ENCODE measurements around the gene ZNF48. TPM values are rescaled to one million over a fixed set of nuclear protein-coding genes. Genes with fewer than 3 reads are reported as not detected.

Gene ZNF48
- total RNA-seq, 1 donor from 2014 or later = 40.4 TPM

DNA sequence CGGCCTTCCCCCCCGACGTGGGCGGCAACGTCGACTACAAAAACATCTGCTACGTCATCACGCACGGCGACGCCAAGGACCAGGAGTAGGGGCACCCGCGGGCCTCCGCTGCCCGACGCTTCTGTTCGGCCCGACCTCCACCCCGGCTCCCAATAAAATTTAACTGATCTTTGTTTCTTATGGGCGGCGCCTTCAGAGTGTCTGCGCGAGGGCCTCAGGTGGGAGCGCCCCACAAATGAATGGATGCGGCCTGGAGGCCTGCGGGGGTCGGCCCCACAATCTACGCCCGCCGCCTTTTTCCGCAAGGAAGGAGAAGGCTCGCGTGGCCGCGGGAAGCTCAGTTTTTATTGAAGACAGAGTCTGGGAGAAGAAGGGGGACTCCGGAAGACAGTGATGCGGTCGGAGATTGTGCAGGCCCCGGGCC, 17.4 kb upstream of the ZNF48 start:
- DNase-seq (ENCODE audit: low spot score) = peak; percentile 80
- Mint-ChIP-seq H3K4me1 (ENCODE audit: unreplicated experiment) (peaks cover 14% of the 10 kb centered on the region), H3K36me3 (ENCODE audit: low read depth, unreplicated experiment) (peaks cover 4% of the 10 kb centered on the region), H3K27me3 (ENCODE audit: unreplicated experiment) (peaks cover 6% of the 10 kb centered on the region), H3K27ac (ENCODE audit: unreplicated experiment) (peak overlapping the region; percentile 97), H3K4me3 (ENCODE audit: unreplicated experiment) (peak overlapping the region; percentile 89), H3K9me3 (ENCODE audit: unreplicated experiment) (no peaks in the 10 kb centered on the region)
- TF ChIP-seq, protein P1, sequence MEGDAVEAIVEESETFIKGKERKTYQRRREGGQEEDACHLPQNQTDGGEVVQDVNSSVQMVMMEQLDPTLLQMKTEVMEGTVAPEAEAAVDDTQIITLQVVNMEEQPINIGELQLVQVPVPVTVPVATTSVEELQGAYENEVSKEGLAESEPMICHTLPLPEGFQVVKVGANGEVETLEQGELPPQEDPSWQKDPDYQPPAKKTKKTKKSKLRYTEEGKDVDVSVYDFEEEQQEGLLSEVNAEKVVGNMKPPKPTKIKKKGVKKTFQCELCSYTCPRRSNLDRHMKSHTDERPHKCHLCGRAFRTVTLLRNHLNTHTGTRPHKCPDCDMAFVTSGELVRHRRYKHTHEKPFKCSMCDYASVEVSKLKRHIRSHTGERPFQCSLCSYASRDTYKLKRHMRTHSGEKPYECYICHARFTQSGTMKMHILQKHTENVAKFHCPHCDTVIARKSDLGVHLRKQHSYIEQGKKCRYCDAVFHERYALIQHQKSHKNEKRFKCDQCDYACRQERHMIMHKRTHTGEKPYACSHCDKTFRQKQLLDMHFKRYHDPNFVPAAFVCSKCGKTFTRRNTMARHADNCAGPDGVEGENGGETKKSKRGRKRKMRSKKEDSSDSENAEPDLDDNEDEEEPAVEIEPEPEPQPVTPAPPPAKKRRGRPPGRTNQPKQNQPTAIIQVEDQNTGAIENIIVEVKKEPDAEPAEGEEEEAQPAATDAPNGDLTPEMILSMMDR (IDR thresholded peaks at IDR 0.05; ENCODE audit: unreplicated experiment) = no peak

DNA sequence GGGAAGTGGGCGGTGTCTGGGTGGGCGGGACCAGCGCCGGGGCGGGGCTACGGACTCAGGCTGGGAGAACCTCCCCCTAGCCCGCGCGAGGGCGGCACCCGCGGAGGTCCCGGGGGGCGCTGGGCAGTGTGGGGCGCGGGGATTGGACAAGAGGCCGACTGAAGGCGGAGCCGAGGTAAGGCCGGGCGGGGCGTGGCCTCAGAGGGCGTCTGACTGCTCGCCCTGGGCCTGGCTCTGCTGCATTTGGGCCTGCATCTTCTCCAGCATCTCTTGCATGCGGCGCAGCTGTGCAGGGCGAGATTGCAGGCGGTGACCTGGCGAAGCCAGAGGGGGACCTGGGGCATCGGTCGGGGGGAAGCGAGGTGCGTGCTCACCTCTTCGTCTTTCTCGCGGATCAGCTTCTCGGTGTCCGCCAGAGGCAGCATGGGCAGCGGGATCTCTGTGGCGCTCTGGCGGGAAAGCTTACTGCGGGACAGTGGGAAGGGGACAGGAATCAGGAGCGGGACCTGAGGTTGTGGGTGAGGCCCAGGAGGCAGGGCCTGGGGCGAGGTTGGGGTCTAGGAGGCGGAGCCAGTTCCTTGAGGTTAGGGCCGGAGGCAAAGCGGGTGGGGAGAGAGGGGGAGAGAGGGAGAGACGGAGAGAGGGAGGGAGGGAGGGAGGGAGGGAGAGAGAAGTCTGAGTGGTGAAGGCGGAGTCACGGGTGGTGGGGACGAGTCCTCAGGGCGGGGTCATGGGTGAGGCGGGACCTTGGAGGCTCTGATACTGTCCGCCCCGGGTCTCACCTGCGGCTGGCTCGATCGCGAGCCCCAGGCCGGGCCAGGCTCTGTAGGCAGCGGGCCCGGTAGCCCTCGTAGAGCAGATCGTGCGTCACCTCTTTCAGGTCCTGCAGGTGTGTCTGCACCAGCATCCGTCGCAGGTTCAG, 16.7 kb upstream of the ZNF48 start:
- Mint-ChIP-seq H3K9me3 (ENCODE audit: unreplicated experiment) (no peaks in the 10 kb centered on the region), H3K27ac (ENCODE audit: unreplicated experiment) (peak overlapping the region; percentile 97), H3K36me3 (ENCODE audit: low read depth, unreplicated experiment) (peaks cover 4% of the 10 kb centered on the region), H3K27me3 (ENCODE audit: unreplicated experiment) (peaks cover 6% of the 10 kb centered on the region), H3K4me3 (ENCODE audit: unreplicated experiment) (peak overlapping the region; percentile 89), H3K4me1 (ENCODE audit: unreplicated experiment) (peaks cover 14% of the 10 kb centered on the region)
- DNase-seq (ENCODE audit: low spot score) = peak; percentile 100
- TF ChIP-seq, protein P1 (IDR thresholded peaks at IDR 0.05; ENCODE audit: unreplicated experiment) = no peak

DNA sequence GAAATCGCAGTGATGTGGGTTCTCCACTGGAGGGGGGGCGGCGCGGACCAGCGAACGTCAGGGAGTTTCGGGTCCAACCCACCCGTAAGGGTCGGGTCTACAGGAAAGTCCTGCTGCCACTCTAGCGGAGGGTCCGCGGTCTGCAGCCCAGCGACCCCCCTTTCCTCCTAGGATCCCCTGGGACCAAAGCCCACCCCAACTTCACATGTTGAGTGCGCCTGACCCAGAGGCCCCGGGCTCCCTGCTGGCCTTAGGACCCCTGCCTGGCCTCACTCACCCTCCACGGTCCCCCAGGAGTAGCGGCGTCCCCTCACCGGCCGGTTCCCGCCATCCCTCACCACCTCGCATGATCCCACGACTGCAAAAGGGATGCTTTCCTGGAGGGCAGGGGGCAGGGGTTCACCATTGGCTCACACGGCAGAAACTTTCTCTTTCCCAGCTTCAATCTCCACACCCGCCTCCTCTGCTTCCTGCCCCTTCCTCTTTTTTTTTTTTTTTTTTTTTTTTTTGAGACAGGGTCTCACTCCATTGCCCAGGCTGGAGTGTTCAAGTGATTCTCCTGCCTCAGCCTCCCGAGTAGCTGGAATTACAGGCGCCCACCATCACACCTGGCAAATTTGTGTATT, 15.9 kb upstream of the ZNF48 start:
- Mint-ChIP-seq H3K27ac (ENCODE audit: unreplicated experiment) (no peak overlapping the region), H3K4me3 (ENCODE audit: unreplicated experiment) (peak overlapping the region; percentile 89), H3K9me3 (ENCODE audit: unreplicated experiment) (no peaks in the 10 kb centered on the region), H3K36me3 (ENCODE audit: low read depth, unreplicated experiment) (peaks cover 4% of the 10 kb centered on the region), H3K4me1 (ENCODE audit: unreplicated experiment) (peaks cover 14% of the 10 kb centered on the region), H3K27me3 (ENCODE audit: unreplicated experiment) (peaks cover 6% of the 10 kb centered on the region)
- TF ChIP-seq, protein P1 (IDR thresholded peaks at IDR 0.05; ENCODE audit: unreplicated experiment) = no peak
- DNase-seq (ENCODE audit: low spot score) = no peak

DNA sequence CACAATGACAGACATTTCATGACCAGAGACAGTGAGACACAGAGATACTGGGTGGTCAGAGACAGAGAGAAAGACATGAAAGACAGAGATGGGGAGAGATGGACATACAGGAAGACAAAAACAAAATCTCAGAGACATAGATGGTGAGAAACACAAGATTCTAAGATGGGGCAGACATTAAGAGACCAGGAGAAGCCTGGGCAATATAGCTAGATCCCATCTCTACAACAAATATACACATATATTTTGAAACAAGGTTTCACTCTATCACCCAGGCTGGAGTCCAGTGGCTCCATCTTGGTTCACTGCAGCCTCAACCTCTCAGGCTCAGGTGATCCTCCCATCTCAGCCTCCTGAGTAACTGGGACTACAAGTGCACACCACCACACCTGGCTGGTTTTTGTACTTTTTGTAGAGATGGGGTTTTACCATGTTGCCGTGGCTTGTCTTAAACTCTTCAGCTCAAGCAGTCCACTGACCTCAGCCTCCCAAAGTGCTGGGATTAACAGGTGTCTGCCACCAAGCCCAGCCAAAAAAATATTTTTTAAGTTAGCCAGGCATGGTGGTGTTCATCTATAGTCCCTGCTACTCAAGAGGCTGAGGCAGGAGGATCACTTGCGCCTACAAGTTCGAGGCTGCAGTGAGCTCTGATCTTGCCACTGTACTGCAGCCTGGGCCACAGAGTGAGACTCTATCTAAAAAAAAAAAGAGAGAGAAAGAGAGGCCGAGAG, 15.0 kb upstream of the ZNF48 start:
- TF ChIP-seq, protein P1 (IDR thresholded peaks at IDR 0.05; ENCODE audit: unreplicated experiment) = no peak
- peaks cover 6% of the 10 kb centered on the region for H3K27me3 Mint-ChIP-seq (ENCODE audit: unreplicated experiment)
- H3K9me3 Mint-ChIP-seq (ENCODE audit: unreplicated experiment) = no peaks in the 10 kb centered on the region
- H3K27ac Mint-ChIP-seq (ENCODE audit: unreplicated experiment) = peak overlapping the region; percentile 14
- DNase-seq (ENCODE audit: low spot score) = no peak
- H3K4me3 Mint-ChIP-seq (ENCODE audit: unreplicated experiment) = peak overlapping the region; percentile 37
- peaks cover 4% of the 10 kb centered on the region for H3K36me3 Mint-ChIP-seq (ENCODE audit: low read depth, unreplicated experiment)
- peaks cover 14% of the 10 kb centered on the region for H3K4me1 Mint-ChIP-seq (ENCODE audit: unreplicated experiment)
